COR-L47 (cell line): ENCODE data around the gene TMEM120B.

Source experiments
- DNase-seq: peaks from one replicate; lab custom pipeline; 2025; lab: John Stamatoyannopoulos, UW

Gene TMEM120B

GRCh38 chr12:121792607-121793439 lies 80.3 kb downstream of the TMEM120B start:
- DNase-seq = no peak

- DNase-seq = no peak
Measured at GRCh38 chr12:121793440-121793837, 80.9 kb downstream of the TMEM120B start, which contains the start of gene RHOF. Gene RHOF (minus strand): TSS chr12:121793688. CDS start chr12:121793633, 55 bp downstream.

- DNase-seq = peak; percentile 84
Measured at GRCh38 chr12:121793838-121794533, 81.4 kb downstream of the TMEM120B start.

- peak; percentile 38 for DNase-seq
Measured at GRCh38 chr12:121794534-121795033, 82.0 kb downstream of the TMEM120B start.

- DNase-seq = peak; percentile 54
Measured at GRCh38 chr12:121795034-121795968, 82.7 kb downstream of the TMEM120B start.

- peak; percentile 88 for DNase-seq
Measured at GRCh38 chr12:121796855-121797751, 84.6 kb downstream of the TMEM120B start.

- peak; percentile 97 for DNase-seq
Measured at GRCh38 chr12:121797937-121798786, 85.6 kb downstream of the TMEM120B start.

- no peak for DNase-seq
Measured at GRCh38 chr12:121798787-121799155, 86.2 kb downstream of the TMEM120B start.

GRCh38 chr12:121799156-121799841 lies 86.7 kb downstream of the TMEM120B start:
- DNase-seq = peak; percentile 89

GRCh38 chr12:121799842-121800693 lies 87.5 kb downstream of the TMEM120B start:
- peak; percentile 81 for DNase-seq

GRCh38 chr12:121800694-121801594 lies 88.4 kb downstream of the TMEM120B start:
- DNase-seq = peak; percentile 11

GRCh38 chr12:121801595-121802484 lies 89.3 kb downstream of the TMEM120B start:
- DNase-seq = peak; percentile 53

GRCh38 chr12:121802485-121802842 lies 89.9 kb downstream of the TMEM120B start:
- no peak for DNase-seq

- peak; percentile 96 for DNase-seq
Measured at GRCh38 chr12:121802843-121803698, 90.5 kb downstream of the TMEM120B start.

- no peak for DNase-seq
Measured at GRCh38 chr12:121803861-121804416, 91.4 kb downstream of the TMEM120B start, which contains the start of gene SETD1B. Gene SETD1B (plus strand): TSS chr12:121804009. CDS start chr12:121804738, 729 bp downstream.
